H1 (cell line): ENCODE measurements around the gene TACC2. TPM values are rescaled to one million over a fixed set of nuclear protein-coding genes. Genes with fewer than 3 reads are reported as not detected.

Experiments used
- CTCF ChIA-PET: fragments of 300-600 bp; sonication (Branson Sonifier 250); formaldehyde crosslinking; loops from one replicate; lab custom pipeline; 2021; ENCODE audit not compliant: partially characterized antibody; lab: Charles Lee
- POLR2A ChIA-PET: fragments of 300-600 bp; sonication (Branson Sonifier 250); formaldehyde crosslinking; loops from one replicate; lab custom pipeline; 2021; ENCODE audit warnings: inconsistent platforms; ENCODE audit not compliant: partially characterized antibody; lab: Charles Lee
- DNase-seq, 2 experiments: peaks; one replicate each; pipeline versions ENCODE4 v3.0.0 to v3.0.0-alpha.2; 2010 to 2022; ENCODE audit warnings: low spot score in 2 of 2, low read depth in 1 of 2, mixed read lengths in 1 of 2
- FAIRE-seq: peaks from 2 replicates; lab custom pipeline; 2011; peaks lifted over from hg19 to GRCh38; lab: Jason Lieb, UNC
- H2AFZ ChIP-seq: 2 replicates; pipeline ENCODE4 v1.8.1; 2012; ENCODE audit warnings: low read length, inconsistent platforms
- H2AK5ac ChIP-seq: 2 replicates; pipeline ENCODE4 v1.6.1; 2013; ENCODE audit warnings: low read depth, low read length
- H2BK120ac ChIP-seq: replicated peaks from 2 replicates; pipeline ENCODE3; 2013; ENCODE audit warnings: low read depth, low read length, inconsistent platforms
- H2BK12ac ChIP-seq: 2 replicates; pipeline ENCODE4 v1.6.1; 2013; ENCODE audit warnings: low read depth, low read length
- H2BK15ac ChIP-seq: 2 replicates; pipeline ENCODE4 v1.6.1; 2013; ENCODE audit warnings: low read length
- H2BK20ac ChIP-seq: 2 replicates; pipeline ENCODE4 v1.6.1; 2013; ENCODE audit warnings: low read length
- H2BK5ac ChIP-seq: 2 replicates; pipeline ENCODE4 v1.6.1; 2013; ENCODE audit warnings: low read depth, low read length
- H3K14ac ChIP-seq: 2 replicates; pipeline ENCODE4 v1.6.1; 2013; ENCODE audit warnings: inconsistent platforms; ENCODE audit not compliant: insufficient read length
- H3K18ac ChIP-seq: 2 replicates; pipeline ENCODE4 v1.6.1; 2013; ENCODE audit warnings: low read length; ENCODE audit errors: extremely low read depth
- H3K23ac ChIP-seq: 2 replicates; pipeline ENCODE4 v1.6.1; 2013; ENCODE audit warnings: inconsistent platforms; ENCODE audit not compliant: insufficient read length
- H3K23me2 ChIP-seq: 2 replicates; pipeline ENCODE4 v1.6.1; 2013; ENCODE audit warnings: low read depth, low read length
- H3K27ac ChIP-seq: 2 replicates; pipeline ENCODE4 v1.6.1; 2011; ENCODE audit warnings: low read depth, low read length, inconsistent platforms
- H3K27me3 ChIP-seq, 4 experiments: replicated peaks in 1 of 4; 1 replicate in 1 of 4; 2 replicates in 3 of 4; pipeline versions ENCODE4 v1.6.1 to v1.8.1; 2011 to 2013; ENCODE audit warnings: low read length in 3 of 4, mild to moderate bottlenecking in 3 of 4, inconsistent platforms in 2 of 4, mixed read lengths in 2 of 4, moderate library complexity in 1 of 4; ENCODE audit not compliant: control insufficient read depth in 3 of 4, insufficient read depth in 3 of 4; ENCODE audit errors: extremely low read depth in 1 of 4
- H3K36me3 ChIP-seq, 4 experiments: 2 replicates each; pipeline versions ENCODE4 v1.6.1 to v1.8.1; 2011 to 2013; ENCODE audit warnings: mild to moderate bottlenecking in 4 of 4, low read length in 3 of 4, moderate library complexity in 2 of 4, control low read depth in 1 of 4, inconsistent platforms in 1 of 4; ENCODE audit not compliant: insufficient read depth in 4 of 4, control insufficient read depth in 2 of 4
- H3K4ac ChIP-seq: replicated peaks from 2 replicates; pipeline ENCODE3; 2013; ENCODE audit warnings: low read length, low read depth, mixed read lengths, inconsistent platforms; ENCODE audit not compliant: insufficient read length
- H3K4me1 ChIP-seq, 4 experiments: replicated peaks in 1 of 4; 1 replicate in 1 of 4; 2 replicates in 3 of 4; pipeline versions ENCODE4 v1.6.1 to v1.8.1; 2011 to 2013; ENCODE audit warnings: low read length in 3 of 4, inconsistent platforms in 2 of 4, mixed read lengths in 1 of 4; ENCODE audit not compliant: insufficient read depth in 4 of 4, control insufficient read depth in 3 of 4
- H3K4me2 ChIP-seq, 2 experiments: 2 replicates each; pipeline versions ENCODE4 v1.6.1 to v1.8.1; 2011 to 2013; ENCODE audit warnings: low read depth in 2 of 2, low read length in 2 of 2, control low read depth in 1 of 2, inconsistent platforms in 1 of 2, mild to moderate bottlenecking in 1 of 2; ENCODE audit not compliant: insufficient read depth in 1 of 2
- H3K4me3 ChIP-seq, 4 experiments: fragments of 200-600, 300-600 bp in 1 of 4; sonication (generic), shearing (Covaris generic), sonication (Bioruptor Twin) in 1 of 4; 2 replicates each; pipeline versions ENCODE4 v1.5.1 to v1.8.1; 2011 to 2016; ENCODE audit warnings: low read length in 4 of 4, low read depth in 3 of 4, control low read depth in 2 of 4, inconsistent platforms in 2 of 4, mild to moderate bottlenecking in 2 of 4, mixed read lengths in 1 of 4, moderate library complexity in 1 of 4; ENCODE audit not compliant: insufficient read depth in 2 of 4; ENCODE audit errors: extremely low read depth in 1 of 4
- H3K56ac ChIP-seq: replicated peaks from 2 replicates; pipeline ENCODE3; 2013; ENCODE audit warnings: low read depth, mild to moderate bottlenecking, mixed read lengths, low read length, inconsistent platforms; ENCODE audit not compliant: insufficient read length
- H3K79me1 ChIP-seq: 2 replicates; pipeline ENCODE4 v1.6.1; 2013; ENCODE audit warnings: low read depth, low read length, control low read depth
- H3K79me2 ChIP-seq, 2 experiments: 2 replicates each; pipeline versions ENCODE4 v1.6.1 to v1.8.1; 2012 to 2013; ENCODE audit warnings: low read length in 2 of 2, mild to moderate bottlenecking in 2 of 2, inconsistent platforms in 1 of 2; ENCODE audit not compliant: insufficient read depth in 2 of 2, control insufficient read depth in 1 of 2
- H3K9ac ChIP-seq, 4 experiments: replicated peaks in 1 of 4; 1 replicate in 1 of 4; 2 replicates in 3 of 4; pipeline versions ENCODE4 v1.6.1 to v1.8.1; 2011 to 2013; ENCODE audit warnings: low read depth in 3 of 4, low read length in 3 of 4, control low read depth in 2 of 4, mild to moderate bottlenecking in 2 of 4, moderate library complexity in 2 of 4, inconsistent platforms in 1 of 4; ENCODE audit errors: extremely low read depth in 1 of 4
- H3K9me3 ChIP-seq, 2 experiments: 2 replicates each; pipeline versions ENCODE4 v1.6.1 to v1.8.1; 2012 to 2013; ENCODE audit warnings: mild to moderate bottlenecking in 2 of 2, moderate library complexity in 2 of 2, control low read depth in 1 of 2, inconsistent platforms in 1 of 2, low read depth in 1 of 2, low read length in 1 of 2, mixed read lengths in 1 of 2; ENCODE audit not compliant: insufficient read depth in 2 of 2
- H4K20me1 ChIP-seq, 2 experiments: replicated peaks in 1 of 2; 2 replicates each; pipeline versions ENCODE3 to v1.8.1; 2011 to 2013; ENCODE audit warnings: inconsistent platforms in 2 of 2, low read length in 2 of 2, mild to moderate bottlenecking in 1 of 2; ENCODE audit not compliant: insufficient read depth in 2 of 2, control insufficient read depth in 1 of 2
- H4K5ac ChIP-seq: 2 replicates; pipeline ENCODE4 v1.6.1; 2013; ENCODE audit warnings: low read length, low read depth, mixed read lengths, inconsistent platforms; ENCODE audit not compliant: insufficient read length
- H4K8ac ChIP-seq: 2 replicates; pipeline ENCODE4 v1.8.0; 2013; ENCODE audit warnings: mild to moderate bottlenecking, moderate library complexity, low read length, inconsistent platforms; ENCODE audit not compliant: insufficient read depth; ENCODE audit errors: extremely low read depth
- H4K91ac ChIP-seq: replicated peaks from 2 replicates; pipeline ENCODE3; 2013; ENCODE audit warnings: low read length, mixed read lengths, inconsistent platforms; ENCODE audit not compliant: insufficient read length
- BACH1 ChIP-seq: IDR thresholded peaks from 2 replicates; pipeline ENCODE4 v1.6.1; 2012; ENCODE audit warnings: low read length, improper control_type of control experiment
- HDAC6 ChIP-seq: IDR thresholded peaks from one replicate; pipeline ENCODE4 v1.7.1; 2012; ENCODE audit warnings: low read depth, mild to moderate bottlenecking, inconsistent platforms, low read length, moderate library complexity
- KDM4A ChIP-seq: IDR thresholded peaks from one replicate; pipeline ENCODE4 v1.7.1; 2012; ENCODE audit warnings: low read depth, mild to moderate bottlenecking, moderate library complexity, low read length, inconsistent platforms; ENCODE audit not compliant: severe bottlenecking
- POLR2AphosphoS5 ChIP-seq: IDR thresholded peaks from 2 replicates; pipeline ENCODE4 v1.6.1; 2011; ENCODE audit warnings: low read depth, low read length
- RBBP5 ChIP-seq: IDR thresholded peaks from 2 replicates; pipeline ENCODE4 v1.7.1; 2012; ENCODE audit warnings: low read depth, mild to moderate bottlenecking, inconsistent platforms, low read length, moderate library complexity, borderline replicate concordance
- SIN3A ChIP-seq, 2 experiments: IDR thresholded peaks in 1 of 2; conservative IDR thresholded peaks in 1 of 2; 2 replicates each; pipeline ENCODE4 v1.6.1; 2011 to 2012; ENCODE audit warnings: low read length in 2 of 2, improper control_type of control experiment in 1 of 2, low read depth in 1 of 2, mild to moderate bottlenecking in 1 of 2
- SP4 ChIP-seq: IDR thresholded peaks from 2 replicates; pipeline ENCODE4 v1.6.1; 2012; ENCODE audit warnings: low read length, inconsistent platforms
- TAF1 ChIP-seq: IDR thresholded peaks from 2 replicates; pipeline ENCODE4 v1.6.1; 2011; ENCODE audit warnings: mild to moderate bottlenecking, low read depth, low read length
- TCF12 ChIP-seq: IDR thresholded peaks from 2 replicates; pipeline ENCODE4 v1.6.1; 2011; ENCODE audit warnings: low read depth, mild to moderate bottlenecking, low read length
- WGBS, 2 experiments: shearing (Covaris generic) in 1 of 2; methylation state at CpG; one replicate each; pipeline versions ENCODE4 v1.1.6 to v1.1.7; 2013 to 2015; ENCODE audit warnings: low lambda C conversion rate in 2 of 2, mixed read lengths in 2 of 2, inconsistent platforms in 1 of 2, low coverage in 1 of 2, missing lambda C conversion rate in 1 of 2; ENCODE audit not compliant: insufficient replicate concordance in 2 of 2, insufficient coverage in 1 of 2, insufficient read length in 1 of 2; ENCODE audit errors: extremely low coverage in 1 of 2, missing lambda C conversion rate in 1 of 2; 5-methylcytosine and 5-hydroxymethylcytosine counted together
- polyA plus RNA-seq, 7 experiments: library from polyadenylated mRNA; depleted of rRNA in 3 of 7; stranded (reverse) in 5 of 7; unstranded in 2 of 7; fragments of >200 nt in 5 of 7; fragments of 200-250 nt in 2 of 7; gene quantifications; 1 replicate in 5 of 7; 2 replicates in 1 of 7; 4 replicates in 1 of 7; pipeline versions ENCODE4 v1.2.1 to v1.2.3, GENCODE V29; 2011 to 2013; ENCODE audit warnings: missing spikeins in 2 of 7, mixed read lengths in 2 of 7
- total RNA-seq: library from RNA; stranded (reverse); fragmentation: NEBNext Ultra II Directional; extraction: Animal tissue kit (Norgen Biotek cat#: 25700); gene quantifications from 2 replicates; pipeline ENCODE4 v1.2.1, GENCODE V29; 2021
- TF ChIP-seq, protein P1 (sequence below): IDR thresholded peaks from 2 replicates; pipeline ENCODE4 v1.6.1; 2011; ENCODE audit warnings: low read depth, mild to moderate bottlenecking, low read length; ENCODE audit not compliant: insufficient read depth

The TACC2 gene
- total and polyA plus RNA-seq, 2 of the 8 experiments (the other 6 are each of a cell fraction or from before 2014, with no cell fraction given) = 21.2 to 46.6 TPM

DNA sequence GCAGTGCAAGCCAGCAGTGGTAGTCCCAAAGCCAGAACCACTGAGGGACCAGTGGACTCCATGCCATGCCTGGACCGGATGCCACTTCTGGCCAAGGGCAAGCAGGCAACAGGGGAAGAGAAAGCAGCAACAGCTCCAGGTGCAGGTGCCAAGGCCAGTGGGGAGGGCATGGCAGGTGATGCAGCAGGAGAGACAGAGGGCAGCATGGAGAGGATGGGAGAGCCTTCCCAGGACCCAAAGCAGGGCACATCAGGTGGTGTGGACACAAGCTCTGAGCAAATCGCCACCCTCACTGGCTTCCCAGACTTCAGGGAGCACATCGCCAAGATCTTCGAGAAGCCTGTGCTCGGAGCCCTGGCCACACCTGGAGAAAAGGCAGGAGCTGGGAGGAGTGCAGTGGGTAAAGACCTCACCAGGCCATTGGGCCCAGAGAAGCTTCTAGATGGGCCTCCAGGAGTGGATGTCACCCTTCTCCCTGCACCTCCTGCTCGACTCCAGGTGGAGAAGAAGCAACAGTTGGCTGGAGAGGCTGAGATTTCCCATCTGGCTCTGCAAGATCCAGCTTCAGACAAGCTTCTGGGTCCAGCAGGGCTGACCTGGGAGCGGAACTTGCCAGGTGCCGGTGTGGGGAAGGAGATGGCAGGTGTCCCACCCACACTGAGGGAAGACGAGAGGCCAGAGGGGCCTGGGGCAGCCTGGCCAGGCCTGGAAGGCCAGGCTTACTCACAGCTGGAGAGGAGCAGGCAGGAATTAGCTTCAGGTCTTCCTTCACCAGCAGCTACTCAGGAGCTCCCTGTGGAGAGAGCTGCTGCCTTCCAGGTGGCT lies 97.7 kb downstream of the TACC2 start:
- no peak overlapping the region for H3K56ac ChIP-seq
- no peak overlapping the region for H2BK5ac ChIP-seq
- no peak overlapping the region for H2BK20ac ChIP-seq
- no peaks in the 10 kb centered on the region for H3K79me1 ChIP-seq
- POLR2A ChIA-PET = no interaction called here
- no peak overlapping the region for H4K91ac ChIP-seq
- peak overlapping the region; percentile 57; the same call in 1 of the 2 replicates for H4K8ac ChIP-seq
- no peak overlapping the region for H2AK5ac ChIP-seq
- no peaks in the 10 kb centered on the region for H4K20me1 ChIP-seq
- FAIRE-seq (no peak), DNase-seq (no peak)
- H2BK15ac ChIP-seq = no peak overlapping the region
- H3K18ac ChIP-seq = no peak overlapping the region
- no peak overlapping the region for H2BK120ac ChIP-seq
- no peak overlapping the region for H3K14ac ChIP-seq
- H4K5ac ChIP-seq = no peak overlapping the region
- CTCF ChIA-PET = interaction anchor here (0.5 to 1.8 kb wide), 7 partner anchors 8 to 346 kb away, joined by 3 to 7 read pairs (median 3); no protein-coding TSS in a partner anchor
- H3K27ac ChIP-seq = no peak overlapping the region
- no peaks in the 10 kb centered on the region for H3K9me3 ChIP-seq
- no peak overlapping the region for H3K4ac ChIP-seq
- H3K4me1 ChIP-seq = no peaks in the 10 kb centered on the region
- H3K23me2 ChIP-seq = no peaks in the 10 kb centered on the region
- H3K4me2 ChIP-seq = no peak overlapping the region
- no peak overlapping the region for H2AFZ ChIP-seq
- no peaks in the 10 kb centered on the region for H3K27me3 ChIP-seq
- no peak overlapping the region for H3K23ac ChIP-seq
- no peak overlapping the region for H3K4me3 ChIP-seq
- 0 out of 2 replicates have a peak overlapping the region, but pooled peaks have one; percentile 60 for H2BK12ac ChIP-seq
- 94% methylated on average over 9 of the region's 9 CpGs; no CpG with 5 or more reads in 1 of the 2 experiments for WGBS, 2 experiments
- no peak overlapping the region for H3K9ac ChIP-seq
- no peaks in the 10 kb centered on the region for H3K79me2 ChIP-seq
- H3K36me3 ChIP-seq = no peaks in the 10 kb centered on the region; a peak in 1 of 8 replicates
- TF ChIP-seq POLR2AphosphoS5 (no peak), TCF12 (no peak), BACH1 (no peak), KDM4A (no peak), TAF1 (no peak), HDAC6 (no peak), SIN3A (conservative IDR thresholded peaks at IDR 0.05 in 1 of 2, IDR thresholded peaks at IDR 0.05 in 1 of 2; ENCODE audit: low read depth in 1 of 2, low read length in 2 of 2) (no peak), RBBP5 (no peak), SP4 (no peak)
- TF ChIP-seq, protein P1, sequence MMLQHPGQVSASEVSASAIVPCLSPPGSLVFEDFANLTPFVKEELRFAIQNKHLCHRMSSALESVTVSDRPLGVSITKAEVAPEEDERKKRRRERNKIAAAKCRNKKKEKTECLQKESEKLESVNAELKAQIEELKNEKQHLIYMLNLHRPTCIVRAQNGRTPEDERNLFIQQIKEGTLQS = no peak
